HUDEP-2 (cell line): ENCODE measurements around the gene SFMBT2.
"Not testable (repeated sequence)": the region's sequence is repeated elsewhere in the genome, so short reads cannot be mapped to it uniquely, and the experiment has no call there.

ENCODE experiments used
- DNase-seq, 76 experiments: peaks; one replicate each; lab custom pipeline; 2025; ENCODE audit not compliant: unreplicated experiment in 76 of 76; lab: John Stamatoyannopoulos, UW

The SFMBT2 gene

DNA sequence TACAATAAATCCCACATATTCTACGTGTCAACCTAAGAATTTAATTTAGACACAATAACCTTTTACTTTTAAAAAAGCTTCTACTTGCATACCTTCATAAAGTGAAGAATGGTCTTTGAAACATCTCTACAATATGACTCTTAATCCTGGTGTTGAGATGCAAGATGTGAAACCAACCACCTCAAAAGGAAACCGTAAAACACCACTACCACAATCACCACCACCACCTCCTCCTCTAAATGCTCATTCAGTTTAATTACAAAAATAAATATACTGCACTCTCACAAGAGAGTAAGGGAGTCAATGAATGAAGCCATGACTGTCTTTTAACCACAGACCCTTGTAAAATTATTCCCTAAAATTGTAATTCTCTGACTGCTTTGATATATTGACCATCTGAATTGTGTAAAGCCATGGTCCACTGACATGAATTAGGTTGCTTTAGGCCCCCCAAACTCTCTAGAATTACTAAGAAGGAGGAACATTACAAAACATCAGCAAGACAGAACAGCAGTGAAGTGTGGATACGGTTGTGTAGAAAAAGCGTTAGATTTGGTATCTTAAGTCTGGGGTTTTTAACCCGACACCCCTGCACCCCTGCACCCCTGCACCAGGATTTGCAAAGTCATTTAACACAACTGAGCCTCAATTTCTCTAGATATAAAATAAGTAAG lies 171.4 kb downstream of the SFMBT2 start:
- DNase-seq = no peak

DNA sequence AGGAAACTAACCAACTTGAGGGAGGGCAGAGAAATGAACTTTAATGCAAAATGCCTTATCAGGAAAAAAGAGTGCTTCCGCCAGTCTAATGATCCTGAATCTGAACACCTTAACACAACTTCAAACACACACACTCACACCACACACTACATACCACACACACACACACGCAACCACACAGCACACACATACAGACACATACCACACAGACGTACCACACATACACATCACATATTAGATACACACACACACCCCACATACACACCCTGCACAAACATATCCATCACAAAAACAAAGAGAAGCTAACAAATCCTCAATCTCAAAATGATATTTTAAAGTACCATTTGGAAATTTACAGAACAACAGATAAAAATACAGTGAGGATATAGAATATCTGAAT lies 175.5 kb downstream of the SFMBT2 start:
- no peak for DNase-seq

DNA sequence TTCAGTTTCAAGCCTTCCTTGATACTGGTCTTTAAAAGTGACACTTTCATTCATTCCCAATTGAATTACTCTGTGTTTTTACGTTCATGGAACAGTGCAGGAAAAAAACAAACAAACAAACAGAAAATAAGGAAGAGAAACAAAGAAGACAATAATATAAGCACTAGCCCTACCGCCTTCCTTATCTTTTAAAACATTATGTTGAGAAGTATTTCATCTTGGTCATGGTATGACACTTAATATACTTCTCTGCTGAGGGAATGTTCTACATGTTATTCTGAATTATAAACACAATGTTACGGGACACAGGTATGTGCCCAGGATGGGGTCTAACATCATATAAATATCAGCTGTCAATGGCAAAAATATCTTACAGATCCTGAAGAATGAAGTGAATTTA lies 176.7 kb downstream of the SFMBT2 start:
- no peak for DNase-seq

DNA sequence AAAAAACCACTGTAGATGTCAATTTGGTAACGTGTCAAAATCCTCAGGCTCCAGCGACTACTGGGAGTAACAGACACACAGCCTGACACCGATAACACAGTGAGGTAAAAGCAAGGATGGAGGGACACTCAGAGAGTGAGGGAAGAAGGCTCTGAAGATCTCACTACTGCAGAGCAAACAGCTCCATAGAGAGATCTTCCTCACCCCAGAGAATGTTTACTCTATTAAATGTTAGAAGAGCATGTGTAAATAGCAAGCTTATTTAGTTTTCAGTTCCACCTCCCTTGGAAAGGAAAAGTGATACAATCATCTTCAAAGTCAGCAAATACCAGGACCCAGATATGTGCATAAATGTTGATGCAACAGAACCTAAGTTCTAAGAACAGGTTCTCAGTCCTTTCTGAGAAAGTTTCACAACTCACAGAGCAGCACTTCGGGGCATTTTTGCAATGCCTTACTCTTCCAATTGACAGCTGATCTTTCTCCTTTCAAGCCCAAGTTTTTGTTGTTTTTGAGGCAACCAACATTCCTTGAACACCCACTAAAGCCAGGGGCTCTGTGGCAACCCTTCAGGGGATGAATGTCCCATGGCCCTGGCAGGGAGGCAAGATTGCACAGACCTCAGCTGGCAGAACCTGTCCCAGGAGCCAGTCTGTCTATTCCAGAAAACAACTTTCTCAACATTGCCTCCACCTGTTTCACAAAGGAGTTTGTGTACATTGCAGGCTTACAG lies 177.4 kb downstream of the SFMBT2 start:
- DNase-seq = no peak

DNA sequence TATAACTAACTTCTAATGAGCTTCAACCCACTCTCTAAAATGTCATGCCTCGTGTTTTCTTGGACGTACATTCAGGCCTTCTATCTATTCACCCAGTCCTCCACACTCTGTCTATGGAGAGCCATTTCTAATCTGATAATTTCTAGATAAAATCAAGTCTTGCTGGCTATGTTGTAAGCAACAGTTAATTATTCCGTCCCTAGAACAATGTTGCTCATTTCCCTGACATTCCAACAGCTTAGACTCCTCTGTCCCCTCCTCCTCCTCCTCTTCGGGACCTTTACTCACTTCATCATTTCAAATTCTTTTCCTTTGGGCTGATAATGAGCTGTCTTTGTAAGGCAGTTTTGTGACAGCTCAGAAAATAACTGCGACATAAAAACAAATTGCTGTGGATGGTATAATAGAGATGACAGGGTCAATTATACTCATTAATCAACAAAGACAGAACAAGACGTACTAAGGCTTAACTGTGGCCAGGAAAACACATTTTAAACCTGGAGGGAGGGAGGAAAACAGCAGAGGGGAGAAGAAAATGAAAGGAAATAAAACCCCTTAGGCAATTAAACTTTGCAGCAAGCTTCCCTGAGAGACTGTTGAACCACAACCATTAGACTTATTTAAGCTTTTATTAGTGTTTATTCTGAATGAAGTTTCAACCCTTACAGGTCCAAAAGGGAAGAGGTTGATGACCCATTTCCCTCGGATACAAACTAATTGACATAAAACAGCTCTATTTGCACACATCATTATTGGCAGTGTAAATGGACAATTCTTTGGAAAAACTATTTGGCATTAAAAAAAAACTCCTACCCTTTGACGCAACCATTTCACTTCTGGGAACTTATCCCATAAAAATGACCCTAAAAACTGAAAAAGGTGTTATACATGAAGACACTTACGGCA lies 179.1 kb downstream of the SFMBT2 start:
- no peak for DNase-seq

DNA sequence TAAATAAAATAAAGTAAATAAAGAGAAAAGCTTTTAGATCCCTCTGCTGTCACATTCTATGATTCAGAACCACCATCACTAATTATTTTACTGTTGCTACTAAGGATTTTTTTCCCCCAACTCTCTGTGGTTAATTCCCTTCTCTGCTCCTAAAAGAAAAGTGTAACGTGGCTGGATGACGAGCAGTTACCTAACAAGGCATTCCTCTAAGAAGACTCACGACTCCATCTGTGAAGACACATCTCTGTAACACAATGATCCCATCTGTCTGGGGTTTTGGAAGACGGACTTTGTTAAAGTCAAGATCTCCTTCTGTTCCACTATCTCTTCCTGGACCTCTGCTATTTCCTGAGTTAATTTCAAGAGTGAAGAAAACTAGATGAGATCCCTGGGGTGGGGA lies 179.9 kb downstream of the SFMBT2 start:
- no peak for DNase-seq

DNA sequence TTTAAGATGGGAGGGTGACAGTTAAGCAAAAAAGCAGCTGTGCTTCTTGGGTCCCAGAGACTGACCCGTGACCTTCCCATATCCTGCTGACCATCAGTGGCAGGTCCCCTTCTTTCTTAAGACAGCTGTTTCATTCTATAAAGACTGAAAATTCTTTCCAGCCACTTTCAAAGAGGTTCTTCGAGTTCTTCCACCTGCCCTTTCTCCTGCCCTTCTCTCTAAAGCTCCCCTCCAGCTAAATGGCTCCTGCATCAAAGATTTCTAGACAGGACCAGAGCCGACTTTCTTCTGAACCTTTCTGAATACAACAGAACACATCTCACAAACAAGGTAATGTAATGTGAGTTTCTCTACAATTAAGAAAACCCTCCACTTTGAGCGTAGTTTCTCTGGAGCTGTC lies 180.8 kb downstream of the SFMBT2 start:
- DNase-seq = no peak

DNA sequence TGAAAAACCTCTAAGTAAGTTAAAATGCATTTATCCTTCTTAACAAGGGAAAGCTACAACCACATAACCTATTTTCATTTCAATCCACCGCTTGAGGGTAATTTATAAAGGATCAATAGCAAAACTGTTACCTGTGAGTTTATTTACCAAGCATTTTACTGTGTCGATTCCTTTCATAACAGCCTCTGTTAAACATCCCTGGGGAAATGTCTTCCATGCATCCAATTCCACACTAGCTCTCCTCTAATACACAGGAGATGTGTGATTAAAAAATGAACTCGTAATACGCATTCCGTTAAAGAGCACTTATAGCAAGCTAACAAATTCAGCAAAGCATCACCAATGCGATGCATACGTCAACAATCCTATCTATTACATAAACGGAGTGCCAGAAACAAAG lies 185.7 kb downstream of the SFMBT2 start:
- DNase-seq = no peak

DNA sequence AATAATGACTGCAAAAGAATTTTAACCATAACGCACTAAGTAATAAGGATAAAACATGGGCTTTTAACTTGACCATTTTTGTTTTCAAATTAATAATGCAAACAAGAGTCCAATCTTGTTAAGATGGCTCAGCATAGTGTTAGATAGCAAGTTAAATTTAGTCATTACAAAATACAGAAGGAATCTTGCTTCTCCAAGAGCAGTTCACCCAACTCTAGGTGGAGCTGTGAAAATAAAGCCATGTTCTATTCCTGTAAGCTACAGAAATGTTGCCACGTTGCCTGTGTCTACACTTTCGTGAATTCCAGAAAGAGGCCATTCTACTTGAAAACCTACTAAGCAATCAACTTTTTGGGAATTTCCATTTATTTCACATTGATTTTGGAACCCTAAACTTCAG lies 191.9 kb downstream of the SFMBT2 start:
- DNase-seq = no peak

DNA sequence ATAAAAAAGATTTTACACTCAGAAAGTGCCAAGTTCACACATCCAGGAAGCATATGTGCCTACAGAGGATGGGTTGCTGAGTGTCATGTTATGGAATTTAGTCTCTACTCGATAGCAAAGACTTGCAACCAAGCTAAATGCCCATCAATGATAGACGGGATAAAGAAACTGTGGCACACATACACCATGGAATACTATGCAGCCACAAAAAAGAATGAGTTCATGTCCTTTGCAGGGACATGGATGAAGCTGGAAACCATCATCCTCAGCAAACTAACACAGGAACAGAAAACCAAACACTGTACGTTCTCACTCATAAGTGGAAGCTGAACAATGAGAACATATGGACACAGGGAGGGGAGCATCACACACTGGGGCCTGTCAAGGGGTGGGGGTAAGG lies 198.1 kb downstream of the SFMBT2 start:
- not testable (repeated sequence) for DNase-seq

DNA sequence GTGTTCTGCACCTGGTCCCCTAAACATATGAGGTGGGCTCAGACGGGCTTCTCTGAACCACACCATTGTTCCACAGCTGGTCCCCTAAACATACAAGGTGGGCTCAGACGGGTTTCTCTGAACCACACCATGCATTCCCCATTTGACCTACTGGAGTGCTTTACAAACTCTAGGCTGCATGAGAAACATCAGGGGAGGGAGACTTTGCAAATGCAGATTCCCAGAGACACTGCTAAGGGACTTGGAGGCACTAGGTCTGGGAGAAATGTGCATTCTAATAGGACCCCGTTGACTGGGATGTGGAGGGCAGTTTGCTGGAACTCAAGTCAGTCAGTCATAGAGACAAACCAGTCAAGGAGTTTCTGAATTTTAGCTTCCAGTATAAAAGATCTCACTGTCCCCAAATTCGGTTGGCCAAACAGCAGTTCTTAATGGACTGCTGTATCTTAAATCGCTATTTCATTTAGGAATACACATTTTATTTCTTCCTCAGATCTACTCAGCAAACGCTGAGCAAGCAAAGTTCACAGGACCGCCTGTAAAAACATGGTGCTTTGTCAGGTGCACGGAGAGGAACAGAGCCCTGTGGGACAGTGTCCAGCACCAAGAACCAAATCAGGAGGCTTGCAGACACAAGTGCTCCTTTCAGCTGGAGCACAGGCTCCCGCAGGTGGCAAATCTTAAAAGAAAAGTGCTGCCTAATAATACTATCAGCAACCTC lies 198.8 kb downstream of the SFMBT2 start:
- no peak for DNase-seq

DNA sequence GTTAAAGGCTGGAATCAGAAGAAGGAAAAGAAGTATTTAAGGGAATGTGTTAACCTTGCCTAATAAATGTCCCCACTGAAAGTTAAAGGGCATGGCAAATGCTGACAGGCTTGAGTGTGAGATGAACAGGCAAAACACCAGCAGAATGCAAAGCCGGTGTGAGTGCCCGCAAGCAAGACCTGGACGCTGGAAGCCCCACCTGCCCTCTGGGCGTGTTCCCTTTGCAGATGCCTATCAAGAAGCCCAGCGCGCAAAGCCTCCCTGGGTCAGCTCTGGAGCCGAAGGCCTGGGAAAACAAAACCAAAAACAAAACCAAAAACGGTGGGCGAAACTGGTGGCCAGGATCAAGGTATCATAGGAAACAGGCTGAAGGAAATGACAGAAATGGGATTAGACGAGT lies 200.3 kb downstream of the SFMBT2 start:
- no peak for DNase-seq

DNA sequence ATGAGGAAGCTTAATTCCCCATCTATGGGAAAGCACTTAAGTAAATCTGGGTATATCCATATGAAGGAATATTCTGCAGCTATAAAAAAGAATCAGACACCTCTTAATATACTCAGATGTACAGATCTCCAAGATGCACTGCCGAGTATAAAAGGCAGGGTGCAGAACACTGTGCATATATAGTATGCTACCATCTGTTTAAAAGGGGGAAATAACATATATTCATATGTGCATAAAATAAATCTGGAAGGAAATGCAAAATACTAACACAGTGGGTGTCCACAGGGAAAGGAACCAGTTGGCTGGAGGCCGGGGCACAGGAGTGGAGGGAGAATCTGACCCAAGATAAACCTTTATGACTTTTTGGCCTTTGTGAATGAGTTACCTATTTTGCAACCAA lies 201.4 kb downstream of the SFMBT2 start:
- DNase-seq = no peak

DNA sequence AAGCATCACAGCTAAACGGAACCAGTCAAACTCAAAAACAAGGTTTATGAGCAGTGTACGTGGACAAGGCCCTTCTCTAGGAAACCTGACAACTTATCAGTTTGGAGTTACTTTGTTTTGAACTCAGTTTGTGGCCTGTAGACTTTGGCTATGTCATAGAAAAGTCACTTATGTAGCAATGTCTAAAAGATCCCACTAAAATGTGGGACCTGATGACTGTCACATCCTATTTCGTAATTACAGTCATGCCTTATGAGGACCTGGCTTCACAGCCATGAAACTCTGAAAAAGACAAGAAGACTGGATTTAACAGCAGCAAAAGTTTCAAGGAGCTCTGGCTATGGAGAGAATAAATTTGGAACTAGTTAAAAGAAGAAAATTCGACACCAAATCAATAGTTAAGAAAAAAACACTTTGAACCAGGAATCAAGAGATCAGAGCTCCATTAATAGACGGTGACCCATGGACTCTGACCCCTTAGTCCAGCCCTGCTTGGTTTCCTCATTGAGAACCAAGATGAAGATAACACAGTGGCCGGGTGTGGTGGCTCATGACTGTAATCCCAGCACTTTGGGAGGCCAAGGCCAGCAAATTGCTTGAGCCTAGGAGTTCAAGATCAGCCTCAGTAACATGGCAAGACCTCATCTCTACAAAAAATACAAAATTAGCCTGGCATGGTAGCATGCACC lies 204.3 kb downstream of the SFMBT2 start:
- DNase-seq = no peak

DNA sequence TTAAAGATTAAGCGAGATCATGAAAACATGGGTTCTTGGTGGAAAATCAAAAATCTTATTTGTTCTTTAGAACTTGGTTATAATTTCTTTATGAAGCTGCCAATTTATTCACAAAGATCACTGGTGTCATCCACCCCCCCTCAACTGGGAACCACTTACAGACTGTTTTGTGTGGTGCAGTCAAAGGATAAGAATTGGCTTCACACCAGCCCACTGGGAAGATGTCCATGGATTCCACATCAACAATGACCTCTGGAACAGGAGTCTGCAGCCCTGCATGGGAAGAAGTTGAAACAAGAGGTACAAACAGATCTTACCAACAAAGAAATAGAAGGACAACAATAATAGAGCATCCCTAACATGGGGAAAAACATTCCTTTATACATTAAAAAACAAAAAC lies 205.2 kb downstream of the SFMBT2 start:
- no peak for DNase-seq

DNA sequence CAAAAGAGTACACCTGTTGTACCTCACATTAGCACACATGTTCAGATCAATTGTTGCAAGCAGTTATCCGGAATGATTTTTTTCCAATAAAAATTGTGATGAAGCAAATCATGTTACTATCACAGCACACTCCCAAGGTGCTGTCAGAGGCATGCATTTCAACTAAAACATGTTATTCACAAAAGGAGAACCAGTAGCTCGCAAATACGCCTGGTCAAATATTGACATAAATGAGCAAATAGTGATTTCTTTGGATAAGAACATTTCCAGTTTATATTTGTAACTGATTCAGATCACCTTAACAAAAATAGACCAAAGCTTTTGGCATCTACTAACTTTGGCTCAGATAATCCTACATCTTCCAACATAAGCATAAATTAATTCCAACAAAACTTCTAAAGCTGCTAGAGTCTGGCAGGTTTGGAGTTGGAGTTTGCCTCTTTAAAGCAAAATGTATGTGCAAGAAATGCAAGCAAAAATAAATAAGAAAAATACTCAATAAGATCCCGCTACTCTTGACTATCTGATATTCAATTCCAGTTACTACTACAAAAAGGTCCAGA lies 208.0 kb downstream of the SFMBT2 start:
- DNase-seq = no peak

DNA sequence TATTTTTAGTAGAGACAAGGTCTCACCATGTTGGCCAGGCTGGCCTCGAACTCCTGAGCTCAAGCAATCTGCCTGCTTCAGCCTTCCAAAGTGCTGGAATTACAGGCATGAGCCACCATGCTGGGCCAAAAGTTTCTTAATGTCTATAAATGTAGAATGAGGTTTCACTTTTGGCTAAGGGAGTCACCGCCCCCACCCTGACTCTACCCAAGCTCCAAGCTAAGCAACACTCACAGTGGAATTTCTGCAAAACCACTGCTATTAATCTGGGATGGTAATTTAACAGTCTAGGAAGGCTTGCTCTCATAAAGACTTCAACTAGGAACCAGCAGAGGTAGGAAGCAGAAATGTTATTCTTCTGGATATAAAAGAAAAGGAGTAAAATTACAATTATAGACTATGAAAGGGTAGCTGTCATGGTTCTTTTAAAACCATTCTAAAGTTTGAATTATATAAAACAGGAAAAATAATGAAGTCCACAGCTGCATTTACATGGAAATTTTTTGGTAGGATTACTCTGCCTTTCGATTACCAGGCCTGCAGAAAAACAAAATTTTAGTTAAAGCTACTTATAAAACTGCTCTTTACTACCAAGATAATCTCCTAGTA lies 211.6 kb downstream of the SFMBT2 start:
- DNase-seq = no peak

DNA sequence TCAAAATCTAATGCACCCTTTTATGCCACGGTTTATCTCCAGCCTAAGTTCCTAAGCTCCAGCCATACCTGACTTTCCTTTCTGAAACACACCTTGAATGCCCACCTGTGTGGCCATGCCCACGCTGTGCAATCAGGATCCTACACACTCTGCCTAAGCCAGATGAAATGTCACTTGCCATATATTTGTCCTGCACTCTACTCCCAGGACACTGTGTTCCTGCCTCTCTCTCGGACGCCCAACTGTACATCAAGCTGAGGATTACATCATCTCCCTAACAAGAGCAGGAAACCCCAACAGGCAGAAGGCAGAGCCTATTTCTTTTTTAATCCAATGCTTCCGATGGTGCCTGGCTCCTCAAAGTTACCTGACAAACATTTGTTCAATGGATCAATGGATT lies 214.6 kb downstream of the SFMBT2 start:
- DNase-seq = no peak

DNA sequence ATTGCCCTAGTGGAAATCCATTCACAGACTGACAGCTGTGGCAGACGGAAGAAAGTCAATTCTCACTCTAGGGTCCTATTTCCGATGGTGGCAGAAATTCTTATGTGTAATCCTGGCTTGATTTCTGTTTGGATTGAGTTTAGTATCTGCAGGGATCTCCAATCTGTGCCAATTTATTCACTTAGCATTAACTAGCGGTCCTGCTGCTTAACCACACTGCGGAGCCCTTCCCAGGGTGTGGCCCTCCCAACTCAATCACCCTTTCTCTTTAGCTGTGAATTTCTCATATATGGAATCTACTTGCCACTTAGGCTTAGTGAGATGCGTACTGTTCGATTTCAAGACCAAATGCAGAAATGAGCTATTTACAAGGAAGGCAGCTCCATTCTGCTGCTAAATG lies 215.7 kb downstream of the SFMBT2 start:
- DNase-seq = no peak

DNA sequence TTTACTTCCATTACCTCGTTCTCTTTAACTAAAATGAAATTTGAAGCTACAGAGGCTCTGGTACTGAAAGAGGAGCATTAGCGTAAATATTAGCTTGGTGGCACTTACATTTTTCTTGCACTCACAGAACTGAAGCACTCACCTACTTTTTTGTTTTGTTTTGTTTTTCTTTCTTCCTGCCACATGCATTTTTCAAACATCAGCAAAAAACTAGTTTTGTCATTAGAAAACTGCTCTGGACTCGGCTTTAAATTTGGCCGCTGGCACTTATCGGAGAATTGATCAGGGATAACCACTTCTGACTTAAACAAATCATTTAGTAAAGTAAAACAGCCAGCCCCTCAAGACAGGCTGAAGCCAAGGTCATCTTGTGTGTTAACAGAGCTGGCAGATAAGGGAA lies 216.3 kb downstream of the SFMBT2 start:
- no peak for DNase-seq
